HG03432 (cell line): ENCODE data around the gene SHISA8.

ENCODE experiments used
- ATAC-seq: cut with Tn5 transposase; IDR thresholded peaks from one replicate; pipeline ENCODE4 v1.9.1; 2021; ENCODE audit warnings: mild to moderate bottlenecking, moderate library complexity; ENCODE audit not compliant: unreplicated experiment

The SHISA8 gene

GRCh38 chr22:41915786-41916493, 1.1 kb upstream of the SHISA8 start:
- ATAC-seq, result no peak

DNA sequence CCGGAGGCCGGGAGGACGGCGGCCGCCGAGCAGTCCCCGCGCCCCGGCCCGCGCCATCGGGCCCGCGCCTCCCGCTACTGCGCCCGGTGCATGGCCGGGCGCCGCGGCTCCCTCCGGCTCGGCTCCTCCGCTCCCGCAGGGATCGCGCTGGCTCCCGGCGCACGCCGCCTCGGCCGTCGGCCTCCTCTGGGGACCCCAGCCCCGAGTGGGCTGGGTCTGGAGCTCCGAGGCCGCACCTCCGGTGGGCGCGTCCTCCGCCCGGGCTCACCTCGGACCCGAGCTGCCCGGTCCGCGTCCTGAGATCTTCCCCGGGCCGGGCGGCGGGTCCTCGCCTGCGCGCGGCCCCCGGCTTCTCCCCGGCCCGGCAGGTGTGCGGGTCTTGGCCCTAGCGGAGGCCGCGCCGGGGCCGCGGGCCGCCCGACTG, 251 bp downstream of the SHISA8 start:
- ATAC-seq, result no peak

- no peak for ATAC-seq
Measured at GRCh38 chr22:41913842-41914534, 886 bp downstream of the SHISA8 start.

- no peak for ATAC-seq
Measured at GRCh38 chr22:41913040-41913719, 1.7 kb downstream of the SHISA8 start.

DNA sequence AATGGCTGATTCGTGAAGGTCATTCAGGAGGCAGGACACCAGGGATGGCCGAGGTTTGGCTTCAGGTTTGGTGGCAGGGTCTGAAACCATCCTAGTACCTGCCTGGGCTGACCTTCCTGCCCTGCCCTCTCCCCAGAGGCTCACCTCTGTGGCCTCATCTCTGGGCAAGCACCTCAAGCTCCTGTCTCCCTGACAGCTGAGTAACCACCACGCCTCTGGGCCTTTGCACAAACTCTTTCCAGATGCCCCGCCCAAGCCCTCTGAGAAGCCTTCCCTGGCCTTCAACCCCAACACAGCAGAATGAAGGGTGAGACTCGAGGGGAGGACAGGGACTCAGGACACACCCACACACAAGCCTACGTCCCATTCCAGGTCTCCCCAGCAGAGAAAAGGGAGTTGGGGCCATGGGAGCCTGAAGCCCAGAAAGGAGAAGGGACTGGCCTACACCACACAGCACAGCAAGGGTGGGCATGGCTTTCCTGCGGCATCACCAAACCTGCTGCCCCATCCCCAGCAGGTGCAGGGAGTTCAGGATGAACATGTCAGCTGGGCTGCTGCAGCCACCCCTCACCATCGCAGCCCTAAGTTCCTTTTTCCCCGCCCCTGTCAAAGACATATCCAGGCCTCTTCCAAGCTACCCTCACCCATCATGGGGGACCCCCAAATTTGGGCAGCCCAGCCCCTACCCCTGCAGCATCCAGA, 2.4 kb downstream of the SHISA8 start:
- no peak for ATAC-seq

- no peak for ATAC-seq
Measured at GRCh38 chr22:41911001-41911611, 3.8 kb downstream of the SHISA8 start.

DNA sequence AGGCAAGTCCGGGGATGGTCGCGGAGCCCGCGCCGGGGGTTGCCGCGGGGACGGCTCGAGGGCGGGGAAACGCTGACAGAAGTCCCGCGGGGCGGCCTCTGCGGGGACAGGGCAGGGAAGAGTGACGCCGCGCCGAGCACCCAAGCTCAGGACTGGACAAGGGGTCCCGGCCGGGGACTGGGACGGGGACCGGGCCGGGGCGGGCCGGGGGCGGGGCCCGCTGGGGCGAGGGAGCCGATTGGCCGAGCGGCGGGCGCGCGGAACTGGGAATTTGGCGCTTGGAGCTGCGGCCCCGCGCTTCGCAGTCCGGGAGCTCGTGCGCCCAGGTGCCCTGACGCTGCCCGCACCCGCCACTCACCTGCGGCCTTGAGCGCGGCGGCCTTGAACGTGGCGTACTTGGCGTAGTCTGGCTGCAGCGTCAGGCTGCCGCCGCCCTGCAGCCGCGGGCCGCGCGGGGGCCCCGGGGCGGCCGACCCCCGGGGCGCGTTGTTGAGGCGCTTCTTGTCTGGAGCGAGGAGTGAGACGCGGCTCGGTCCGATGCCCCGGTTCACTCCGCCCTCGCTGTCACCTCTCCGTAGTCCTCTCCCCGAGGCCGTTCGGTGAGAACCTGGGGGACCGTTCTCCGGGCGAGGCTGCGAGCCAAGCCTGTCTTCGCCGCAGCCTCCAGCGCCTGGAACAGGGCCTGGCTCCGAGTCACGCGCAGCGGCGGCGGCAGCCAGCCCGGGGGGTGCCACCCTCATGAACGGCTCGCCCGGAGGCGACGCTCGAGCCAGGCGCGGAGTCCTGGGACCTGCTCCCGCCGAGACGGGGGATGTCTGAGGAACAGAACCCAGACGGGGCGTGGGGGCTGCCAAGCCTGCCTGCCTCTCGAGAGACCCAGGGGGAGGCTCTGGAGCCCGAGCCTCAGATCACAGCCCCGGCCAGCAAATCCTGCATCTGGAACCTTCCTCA, 4.5 kb downstream of the SHISA8 start:
- no peak for ATAC-seq

GRCh38 chr22:41909310-41910049, 5.4 kb downstream of the SHISA8 start:
- ATAC-seq, result no peak

- no peak for ATAC-seq
Measured at GRCh38 chr22:41908411-41909309, 6.2 kb downstream of the SHISA8 start.

DNA sequence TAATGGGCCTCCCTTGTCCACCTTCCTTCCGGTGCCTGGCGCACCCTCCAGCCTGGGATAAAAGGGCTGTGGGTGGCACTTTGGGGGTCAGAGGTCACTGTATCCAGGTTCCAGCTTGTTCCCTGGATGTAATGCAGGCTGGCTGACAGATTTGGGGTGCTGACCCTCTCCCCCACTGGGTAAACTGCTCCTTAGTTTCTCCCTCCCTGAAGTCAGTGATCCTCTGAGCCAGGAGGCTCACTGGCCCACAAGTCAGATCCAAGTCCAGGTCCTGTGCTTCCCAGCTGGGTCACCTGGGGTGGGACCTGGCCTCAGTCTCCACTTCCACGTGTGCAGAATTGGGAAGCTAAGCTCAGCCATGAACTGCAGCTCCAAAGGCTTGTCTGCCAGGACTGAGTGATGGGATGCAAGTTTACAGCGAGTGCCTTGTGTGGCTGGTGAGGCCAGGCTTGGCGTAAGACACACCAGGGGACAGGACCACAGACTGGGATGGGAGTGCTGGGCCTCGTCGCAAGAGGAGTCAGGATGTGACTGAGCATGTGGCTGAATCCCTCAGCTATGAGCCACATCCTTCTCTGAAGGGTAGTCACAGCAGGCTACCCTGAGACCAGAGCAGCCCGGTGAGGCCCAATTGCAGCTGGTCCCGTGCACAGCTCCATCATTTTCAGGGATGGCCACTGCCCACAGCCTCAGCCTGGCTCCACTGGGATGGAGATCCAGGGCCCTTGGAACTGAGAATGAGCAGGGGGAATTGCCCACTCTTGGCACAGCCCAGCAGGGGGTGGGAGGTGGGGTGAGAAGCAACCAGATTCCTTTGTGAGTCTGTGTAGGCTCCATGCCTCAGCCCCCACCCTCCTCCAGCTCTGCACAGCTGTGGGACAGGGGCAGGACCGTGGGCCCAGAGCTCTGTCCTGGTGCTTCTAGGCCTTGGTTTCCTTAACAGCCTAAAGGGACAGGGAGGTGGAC, 7.2 kb downstream of the SHISA8 start:
- no peak for ATAC-seq

GRCh38 chr22:41906822-41907221, 8.1 kb downstream of the SHISA8 start:
- ATAC-seq, result no peak

- ATAC-seq, result no peak
Measured at GRCh38 chr22:41905411-41906202, 9.3 kb downstream of the SHISA8 start.

GRCh38 chr22:41904450-41905410, 10.1 kb downstream of the SHISA8 start:
- no peak for ATAC-seq

DNA sequence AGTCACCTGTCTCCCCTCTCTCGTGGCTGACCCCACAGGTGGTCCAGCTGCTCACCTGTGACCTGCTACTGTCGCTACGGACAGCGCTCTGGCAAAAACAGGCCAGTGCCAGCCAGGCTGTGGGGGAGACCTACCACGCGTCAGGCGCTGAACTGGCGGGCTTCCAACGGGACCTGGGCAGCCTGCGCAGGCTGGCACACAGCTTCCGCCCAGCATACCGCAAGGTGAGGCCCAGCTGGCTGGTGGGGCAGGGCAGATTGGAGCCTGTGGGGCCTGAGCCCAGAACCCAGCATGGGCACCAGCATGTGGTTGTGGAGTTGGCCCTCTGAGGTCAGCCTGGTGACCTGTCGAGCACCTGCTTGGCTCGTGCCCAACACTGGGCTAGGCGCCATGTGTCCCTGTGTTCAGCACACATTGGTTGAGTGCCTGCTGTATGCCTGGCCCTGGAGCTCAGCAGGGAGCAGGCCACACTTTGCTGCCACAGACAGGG, 11.9 kb downstream of the SHISA8 start:
- no peak for ATAC-seq

DNA sequence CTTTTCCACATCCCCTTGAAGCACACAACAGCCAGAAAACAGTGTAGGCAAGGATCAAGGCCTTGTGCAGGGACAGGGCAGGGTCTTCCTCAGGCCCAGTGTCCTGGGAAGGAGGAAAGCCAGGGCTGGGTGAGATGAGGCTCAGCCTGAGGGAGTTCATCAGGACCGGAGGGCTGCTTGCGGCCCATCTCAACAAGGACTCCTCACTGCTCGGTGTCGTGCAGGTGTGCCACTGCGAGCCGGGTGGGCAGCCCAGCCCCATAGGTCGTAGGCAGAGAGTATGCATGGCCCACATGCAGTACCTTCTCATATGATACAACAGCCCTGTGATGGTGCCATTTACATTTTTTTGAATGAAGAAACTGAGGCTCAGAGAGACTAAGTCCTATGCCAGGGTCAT, 12.9 kb downstream of the SHISA8 start:
- ATAC-seq, result no peak
